Sigmoid colon (tissue), 7 donors: ENCODE results near the gene CLK1. TPM values are rescaled to one million over a fixed set of nuclear protein-coding genes. Genes with fewer than 3 reads are reported as not detected.

Experiments
- polyA plus RNA-seq, 3 donors: library from polyadenylated mRNA; stranded (reverse); fragments of 200-250 nt; gene quantifications; one replicate each; pipeline ENCODE4 v1.2.3, GENCODE V29; 2013
- small RNA-seq, 3 donors: library from RNA; depleted of rRNA; stranded (forward); fragments of <200 nt; gene quantifications; one replicate each; pipeline ENCODE3, GENCODE V24; 2016
- total RNA-seq, 4 donors: library from RNA; depleted of rRNA; stranded (reverse); fragments of >200 nt; gene quantifications; one replicate each; pipeline ENCODE4 v1.1.0, GENCODE V29; 2016
- donor health status: healthy with polysubstance abuse.
- donor health status: Bipolar disorder and iron deficiency.
- donor health status: healthy.

CLK1 gene
- total and polyA plus RNA-seq, 7 donors: 44.4 to 229 (median 150) TPM

Small RNA genes lying within 50 kb of the gene (small RNA-seq; reads per million reads assigned to genes)
- 0 reads per million in 3 donors for gene RF00019
- 0 to 0.06 (median 0) reads per million in 3 donors for gene RNA5SP115
- gene RNU6-312P: 0 reads per million in 3 donors
- gene RNU6-31P: 0 to 0.12 (median 0) reads per million in 3 donors
- gene RNU6-762P: 0 reads per million in 3 donors

Other genes starting within 250 kb of the CLK1 start
- gene BZW1, start 52.7 kb downstream of the CLK1 start, total RNA-seq: 100 to 1,000 TPM in 2 of 4 donors, 10 to 100 TPM in 2; 77.9 to 119 (median 100) TPM
- 100 to 1,000 TPM in 2 of 3 donors, 10 to 100 TPM in 1; 82.9 to 158 (median 111) TPM for gene BZW1, start 52.7 kb downstream of the CLK1 start, polyA plus RNA-seq
- gene PPIL3, start 24.4 kb upstream of the CLK1 start, total RNA-seq: 100 to 1,000 TPM in 1 of 4 donors, 10 to 100 TPM in 3; 11.8 to 116 (median 22.2) TPM
- gene PPIL3, start 24.4 kb upstream of the CLK1 start, polyA plus RNA-seq: 10 to 100 TPM; 13.5 to 36.0 (median 30.3) TPM
- gene NIF3L1, start 24.7 kb upstream of the CLK1 start, total RNA-seq: 10 to 100 TPM in 3 of 4 donors, 1 to 10 TPM in 1; 9.8 to 23.5 (median 15.9) TPM
- 10 to 100 TPM; 24.6 to 30.7 (median 29.1) TPM for gene NIF3L1, start 24.7 kb upstream of the CLK1 start, polyA plus RNA-seq
- 10 to 100 TPM; 12.9 to 19.3 (median 15.7) TPM for gene ORC2, start 99.0 kb upstream of the CLK1 start, total RNA-seq
- 10 to 100 TPM in 1 of 3 donors, 1 to 10 TPM in 2; 3.6 to 12.9 (median 5.8) TPM for gene ORC2, start 99.0 kb upstream of the CLK1 start, polyA plus RNA-seq
- 10 to 100 TPM; 13.6 to 20.2 (median 18.7) TPM for gene HYCC2, start 207.0 kb upstream of the CLK1 start, total RNA-seq
- 10 to 100 TPM in 1 of 3 donors, 1 to 10 TPM in 2; 4.8 to 10.9 (median 7.8) TPM for gene HYCC2, start 207.0 kb upstream of the CLK1 start, polyA plus RNA-seq
- 10 to 100 TPM; 85.3 to 97.9 (median 89.8) TPM for gene NDUFB3, start 207.3 kb upstream of the CLK1 start, total RNA-seq
- 100 to 1,000 TPM; 146 to 370 (median 219) TPM for gene NDUFB3, start 207.3 kb upstream of the CLK1 start, polyA plus RNA-seq